GM12878 (cell line): ENCODE results near the gene SNRNP27. TPM values are rescaled to one million over a fixed set of nuclear protein-coding genes. Genes with fewer than 3 reads are reported as not detected.

Experiments
- ATAC-seq: fragments of 200-7000 bp; cut with Tn5 transposase; 3 replicates; pipeline ENCODE4 v1.9.1; 2020; ENCODE audit warnings: mild to moderate bottlenecking, moderate library complexity
- BruUV-seq: library from RNA; stranded (reverse); fragments of 400-500 nt; replicated peaks from 2 replicates; lab custom pipeline; 2021; lab: Mats Ljungman, UMichigan
- CTCF ChIA-PET: fragments of 300-600 bp; sonication (Branson Sonifier 250); formaldehyde crosslinking; extraction: SDS; loops from one replicate; lab custom pipeline; 2021; ENCODE audit warnings: inconsistent platforms; lab: Yijun Ruan, JAX
- POLR2A ChIA-PET: fragments of 350-600 bp; formaldehyde crosslinking; extraction: SDS; loops from one replicate; lab custom pipeline; 2021; ENCODE audit warnings: inconsistent platforms; lab: Charles Lee
- RAD21 ChIA-PET: fragments of 300-600 bp; sonication (Branson Sonifier 250); formaldehyde crosslinking; loops from one replicate; lab custom pipeline; 2023; ENCODE audit warnings: antibody characterized with exemption; ENCODE audit not compliant: unreplicated experiment; lab: Charles Lee
- SMC1A ChIA-PET: fragments of 300-600 bp; sonication (Branson Sonifier 250); formaldehyde crosslinking; loops from one replicate; lab custom pipeline; 2023; ENCODE audit not compliant: unreplicated experiment, uncharacterized antibody; lab: Charles Lee
- DNase-seq: peaks from one replicate; pipeline ENCODE4 v3.0.0-alpha.2; 2011; ENCODE audit warnings: low read depth, low spot score
- FAIRE-seq: peaks from 3 replicates; lab custom pipeline; 2011; peaks lifted over from hg19 to GRCh38; lab: Jason Lieb, UNC
- H2AFZ ChIP-seq: 2 replicates; pipeline ENCODE4 v1.6.0; 2011; ENCODE audit warnings: low read depth, low read length, control low read depth; ENCODE audit not compliant: control insufficient read depth
- H3K27ac ChIP-seq: 2 replicates; pipeline ENCODE4 v1.5.1; 2011; ENCODE audit warnings: control low read depth; ENCODE audit not compliant: control insufficient read depth, insufficient read depth
- H3K27me3 ChIP-seq, 2 experiments: replicated peaks in 1 of 2; 2 replicates each; pipeline versions ENCODE4 v1.6.0 to v1.6.1; 2011; ENCODE audit warnings: low read length in 1 of 2; ENCODE audit not compliant: control insufficient read depth in 2 of 2, insufficient read depth in 2 of 2
- H3K36me3 ChIP-seq, 2 experiments: 2 replicates each; pipeline ENCODE4 v1.5.1; 2011; ENCODE audit warnings: low read length in 1 of 2; ENCODE audit not compliant: control insufficient read depth in 2 of 2, insufficient read depth in 2 of 2
- H3K4me1 ChIP-seq: 2 replicates; pipeline ENCODE4 v1.6.1; 2011; ENCODE audit warnings: mild to moderate bottlenecking, low read length, moderate library complexity, mixed read lengths; ENCODE audit not compliant: control insufficient read depth, insufficient read depth
- H3K4me2 ChIP-seq: 2 replicates; pipeline ENCODE4 v1.6.0; 2011; ENCODE audit warnings: control low read depth; ENCODE audit not compliant: control insufficient read depth, insufficient read depth
- H3K4me3 ChIP-seq: fragments of 200-600 bp; sonication (generic); 2 replicates; pipeline ENCODE4 v1.5.1; 2016
- H3K79me2 ChIP-seq: 2 replicates; pipeline ENCODE4 v1.6.0; 2011; ENCODE audit warnings: low read length; ENCODE audit not compliant: control insufficient read depth, insufficient read depth
- H3K9ac ChIP-seq: 2 replicates; pipeline ENCODE4 v1.8.0; 2011; ENCODE audit warnings: low read length, control low read depth, mixed read lengths; ENCODE audit not compliant: control insufficient read depth, insufficient read depth
- H3K9me3 ChIP-seq: replicated peaks from 3 replicates; pipeline ENCODE4 v1.5.1; 2011; ENCODE audit warnings: mild to moderate bottlenecking, low read length; ENCODE audit not compliant: control insufficient read depth, insufficient read depth
- H4K20me1 ChIP-seq: 2 replicates; pipeline ENCODE4 v1.6.0; 2011; ENCODE audit not compliant: control insufficient read depth, insufficient read depth
- BACH1 ChIP-seq: fragments of 450-650 bp; IDR thresholded peaks from 2 replicates; pipeline ENCODE4 v1.6.1; 2017; ENCODE audit warnings: mild to moderate bottlenecking, borderline replicate concordance
- ESRRA ChIP-seq: IDR thresholded peaks from 2 replicates; pipeline ENCODE4 v1.6.1; 2012; ENCODE audit warnings: mild to moderate bottlenecking, low read length, improper control_type of control experiment
- HDAC2 ChIP-seq: fragments of 200-600 bp; sonication (generic); IDR thresholded peaks from 2 replicates; pipeline ENCODE4 v1.6.1; 2017
- MEF2B ChIP-seq: fragments of 450-650 bp; IDR thresholded peaks from 2 replicates; pipeline ENCODE4 v1.6.1; 2018; ENCODE audit warnings: mild to moderate bottlenecking, moderate library complexity; ENCODE audit not compliant: partially characterized antibody, poor library complexity, severe bottlenecking
- NFXL1 ChIP-seq: fragments of 450-650 bp; IDR thresholded peaks from 2 replicates; pipeline ENCODE4 v1.6.1; 2017; ENCODE audit warnings: antibody characterized with exemption, mild to moderate bottlenecking, borderline replicate concordance
- RUNX3 ChIP-seq: IDR thresholded peaks from 2 replicates; pipeline ENCODE4 v1.6.1; 2012; ENCODE audit warnings: low read length, inconsistent platforms
- SMAD1 ChIP-seq: fragments of 450-650 bp; IDR thresholded peaks from 2 replicates; pipeline ENCODE4 v1.6.1; 2018; ENCODE audit warnings: mild to moderate bottlenecking, low read depth; ENCODE audit not compliant: partially characterized antibody
- USF1 ChIP-seq: IDR thresholded peaks from 2 replicates; pipeline ENCODE4 v1.6.1; 2011; ENCODE audit warnings: borderline replicate concordance, low read depth, mild to moderate bottlenecking, moderate library complexity, mixed read lengths, low read length; ENCODE audit not compliant: insufficient read depth; ENCODE audit errors: extremely low read length
- WGBS: methylation state at CpG from one replicate; pipeline ENCODE4 v1.1.6; 2016; ENCODE audit warnings: low lambda C conversion rate; ENCODE audit not compliant: insufficient replicate concordance, insufficient coverage; ENCODE audit errors: missing lambda C conversion rate; 5-methylcytosine and 5-hydroxymethylcytosine counted together
- in situ Hi-C: fragments of 300-500 bp; cut with MboI; formaldehyde crosslinking; loops from 9 replicates; pipeline ENCODE4 v1.14.3; 2018; ENCODE audit warnings: mixed read lengths
- intact Hi-C: fragments of 100-400 bp; cut with micrococcal nuclease; formaldehyde crosslinking; loops from one replicate; pipeline ENCODE4 v1.14.2; 2022; ENCODE audit not compliant: unreplicated experiment
- polyA plus RNA-seq, 11 experiments: library from polyadenylated mRNA; depleted of rRNA in 4 of 11; unstranded in 6 of 11; stranded (reverse) in 5 of 11; fragments of >200 nt; fragmentation: Nextera tagmentation in 4 of 11; fragmentation: Illumina TruSeq in 1 of 11; extraction: Ambion mirVana in 4 of 11; extraction: Trizol in 1 of 11; gene quantifications; 1 replicate in 1 of 11; 2 replicates in 10 of 11; pipeline versions ENCODE4 v1.2.1 to v1.2.3, GENCODE V29; 2011 to 2016; ENCODE audit warnings: inconsistent platforms in 2 of 11, missing spikeins in 2 of 11, low read depth in 1 of 11
- total RNA-seq, 4 experiments: library from RNA; depleted of rRNA in 3 of 4; stranded (reverse); fragments of >200 nt in 3 of 4; fragmentation: Illumina TruSeq in 1 of 4; extraction: Trizol in 1 of 4; gene quantifications; 2 replicates each; pipeline versions ENCODE4 v1.2.1 to v1.2.3, GENCODE V29; 2013 to 2021
- TF ChIP-seq, protein P1 (sequence below): fragments of 450-650 bp; formaldehyde crosslinking; IDR thresholded peaks from 2 replicates; pipeline ENCODE4 v1.4.0; 2022; ENCODE audit warnings: mild to moderate bottlenecking, moderate library complexity

SNRNP27 gene
- total and polyA plus RNA-seq, 10 of the 15 experiments (the other 5 are each of a cell fraction or from before 2014, with no cell fraction given) = 30.6 to 89.5 (median 49.2) TPM

DNA sequence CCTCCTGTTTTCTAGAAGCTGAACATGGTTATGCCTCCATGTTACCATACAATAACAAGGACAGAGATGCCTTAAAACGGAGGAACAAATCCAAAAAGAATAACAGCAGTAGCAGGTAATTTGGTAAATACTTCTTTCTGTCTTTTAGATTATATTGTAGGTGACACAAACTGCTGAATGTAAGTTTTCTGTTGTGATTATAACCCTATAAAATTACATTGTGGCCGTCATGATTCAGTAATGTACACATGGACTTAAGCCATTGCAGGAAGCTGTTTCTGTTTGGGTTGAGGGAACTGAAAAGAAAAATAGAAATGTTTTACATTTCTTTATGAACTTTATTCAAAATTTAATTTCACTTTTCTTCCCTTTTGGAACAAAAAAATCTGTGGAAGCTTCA, 22.4 kb downstream of the SNRNP27 start (continued):
- TF ChIP-seq, protein P1, sequence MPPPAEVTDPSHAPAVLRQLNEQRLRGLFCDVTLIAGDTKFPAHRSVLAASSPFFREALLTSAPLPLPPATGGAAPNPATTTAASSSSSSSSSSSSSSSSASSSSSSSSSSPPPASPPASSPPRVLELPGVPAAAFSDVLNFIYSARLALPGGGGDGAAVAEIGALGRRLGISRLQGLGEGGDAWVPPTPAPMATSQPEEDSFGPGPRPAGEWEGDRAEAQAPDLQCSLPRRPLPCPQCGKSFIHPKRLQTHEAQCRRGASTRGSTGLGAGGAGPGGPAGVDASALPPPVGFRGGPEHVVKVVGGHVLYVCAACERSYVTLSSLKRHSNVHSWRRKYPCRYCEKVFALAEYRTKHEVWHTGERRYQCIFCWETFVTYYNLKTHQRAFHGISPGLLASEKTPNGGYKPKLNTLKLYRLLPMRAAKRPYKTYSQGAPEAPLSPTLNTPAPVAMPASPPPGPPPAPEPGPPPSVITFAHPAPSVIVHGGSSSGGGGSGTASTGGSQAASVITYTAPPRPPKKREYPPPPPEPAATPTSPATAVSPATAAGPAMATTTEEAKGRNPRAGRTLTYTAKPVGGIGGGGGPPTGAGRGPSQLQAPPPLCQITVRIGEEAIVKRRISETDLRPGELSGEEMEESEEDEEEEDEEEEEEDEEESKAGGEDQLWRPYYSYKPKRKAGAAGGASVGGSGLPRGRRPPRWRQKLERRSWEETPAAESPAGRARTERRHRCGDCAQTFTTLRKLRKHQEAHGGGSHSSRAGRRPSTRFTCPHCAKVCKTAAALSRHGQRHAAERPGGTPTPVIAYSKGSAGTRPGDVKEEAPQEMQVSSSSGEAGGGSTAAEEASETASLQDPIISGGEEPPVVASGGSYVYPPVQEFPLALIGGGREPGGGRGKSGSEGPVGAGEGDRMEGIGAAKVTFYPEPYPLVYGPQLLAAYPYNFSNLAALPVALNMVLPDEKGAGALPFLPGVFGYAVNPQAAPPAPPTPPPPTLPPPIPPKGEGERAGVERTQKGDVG = no peak
- no peak for TF ChIP-seq RUNX3
- TF ChIP-seq NFXL1 = no peak
- TF ChIP-seq ESRRA = no peak

DNA sequence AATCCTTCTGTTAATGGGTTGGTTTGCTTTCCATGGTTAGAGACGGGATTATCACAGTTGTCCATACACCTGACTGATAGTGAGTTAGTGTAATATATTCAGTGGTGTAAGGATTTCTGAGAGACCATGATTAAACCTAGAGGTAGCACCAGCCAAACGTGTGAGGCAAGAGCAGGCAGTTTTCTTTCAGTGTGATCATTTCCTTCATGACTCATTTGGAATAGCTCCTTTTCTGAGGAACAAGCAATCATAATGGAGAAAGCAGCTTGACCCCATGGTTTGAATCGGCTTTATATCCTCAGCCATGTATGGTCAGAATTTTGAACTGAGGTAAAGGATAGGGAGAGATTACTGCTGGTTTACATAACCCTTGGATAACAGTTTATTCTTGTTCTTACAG, 24.1 kb downstream of the SNRNP27 start:
- H3K79me2 ChIP-seq = peaks cover 8% of the 10 kb centered on the region
- H3K9me3 ChIP-seq = no peaks in the 10 kb centered on the region
- DNase-seq (no peak), ATAC-seq (no peak), FAIRE-seq (no peak)
- SMC1A ChIA-PET = interaction anchor here (1.0 to 8.9 kb wide), 8 partner anchors 16 to 376 kb away, joined by 3 to 126 read pairs (median 3); partner anchors contain the start of gene SNRPG
- no peak overlapping the region for H3K4me3 ChIP-seq
- no TSS peak for BruUV-seq
- RAD21 ChIA-PET = interaction anchor here (0.6 to 1.5 kb wide), 3 partner anchors 151 to 386 kb away, joined by 3 to 9 read pairs (median 3); no protein-coding TSS in a partner anchor
- TF ChIP-seq USF1 (no peak), SMAD1 (no peak), HDAC2 (no peak), MEF2B (no peak), BACH1 (no peak)
- no peak overlapping the region for H3K27ac ChIP-seq
- H2AFZ ChIP-seq = no peak overlapping the region
- H3K4me2 ChIP-seq = peak overlapping the region; percentile 45
- CTCF ChIA-PET = interaction anchor here (1.0 to 1.4 kb wide), 4 partner anchors 153 to 225 kb away, joined by 3 to 5 read pairs (median 5); no protein-coding TSS in a partner anchor
- intact Hi-C loops = loop anchor here (10.0 kb wide), 1 partner anchor 697 kb away; no protein-coding TSS in a partner anchor
- POLR2A ChIA-PET = interaction anchor here (0.8 to 6.2 kb wide), 5 partner anchors 153 to 273 kb away, joined by 3 to 75 read pairs (median 3); partner anchors contain the start of gene C2orf42
- WGBS = 91% methylated on average over 3 of the region's 3 CpGs
- H3K4me1 ChIP-seq = peaks cover 5% of the 10 kb centered on the region; the same call in 1 of the 2 replicates
- H3K27me3 ChIP-seq = no peaks in the 10 kb centered on the region
- 0 out of 4 replicates have a peak, but pooled peaks cover 0 to 7% of the 10 kb centered on the region in 2 experiments for H3K36me3 ChIP-seq
- H4K20me1 ChIP-seq = no peaks in the 10 kb centered on the region
- in situ Hi-C loops = loop anchor here (5.0 kb wide), 1 partner anchor 154 kb away; no protein-coding TSS in a partner anchor
- no peak overlapping the region for H3K9ac ChIP-seq
